ENCODE data around the gene TRPM5. TPM values are rescaled to one million over a fixed set of nuclear protein-coding genes. Genes with fewer than 3 reads are reported as not detected.

Gene TRPM5
- total RNA-seq, 1 experiment from 2014 or later: not detected

- H3K27me3 ChIP-seq (ENCODE audit: low read length): no peaks in the 10 kb centered on the region
- no peaks in the 10 kb centered on the region for H3K9me2 ChIP-seq (replicated peaks; ENCODE audit: insufficient read depth, low read length)
- no peak for DNase-seq
- H3K79me2 ChIP-seq (ENCODE audit: low read length): no peaks in the 10 kb centered on the region
- H4K20me1 ChIP-seq (ENCODE audit: insufficient read depth, low read depth, low read length): no peaks in the 10 kb centered on the region
- H3K9me3 ChIP-seq (ENCODE audit: low read length): no peaks in the 10 kb centered on the region
- H3K4me2 ChIP-seq (ENCODE audit: low read depth, low read length, poor library complexity, severe bottlenecking): no peak overlapping the region
- H3K36me3 ChIP-seq (ENCODE audit: insufficient read depth, low read length): no peaks in the 10 kb centered on the region
- H3K4me3 ChIP-seq (ENCODE audit: low read length): no peak overlapping the region
- no peak overlapping the region for H2AFZ ChIP-seq (ENCODE audit: low read length)
- peaks cover 6% of the 10 kb centered on the region for H3K4me1 ChIP-seq (ENCODE audit: low read length)
- no peak overlapping the region for H3K27ac ChIP-seq (ENCODE audit: low read length)
- H3K9ac ChIP-seq (ENCODE audit: low read length): no peak overlapping the region
These were observed 17.7 kb upstream of the TRPM5 start for GRCh38 chr11:2461956-2462542.

GRCh38 chr11:2461253-2461955, 17.1 kb upstream of the TRPM5 start:
- Histone ChIP-seq H3K9me2 (replicated peaks; ENCODE audit: insufficient read depth, low read length) (no peaks in the 10 kb centered on the region), H3K36me3 (ENCODE audit: insufficient read depth, low read length) (no peaks in the 10 kb centered on the region), H2AFZ (ENCODE audit: low read length) (no peak overlapping the region), H3K27ac (ENCODE audit: low read length) (no peak overlapping the region), H3K9me3 (ENCODE audit: low read length) (no peaks in the 10 kb centered on the region), H3K9ac (ENCODE audit: low read length) (no peak overlapping the region), H3K4me1 (ENCODE audit: low read length) (peaks cover 6% of the 10 kb centered on the region), H3K79me2 (ENCODE audit: low read length) (no peaks in the 10 kb centered on the region), H3K4me2 (ENCODE audit: low read depth, low read length, poor library complexity, severe bottlenecking) (no peak overlapping the region), H3K27me3 (ENCODE audit: low read length) (no peaks in the 10 kb centered on the region), H4K20me1 (ENCODE audit: insufficient read depth, low read depth, low read length) (no peaks in the 10 kb centered on the region), H3K4me3 (ENCODE audit: low read length) (no peak overlapping the region)
- no peak for DNase-seq

GRCh38 chr11:2460540-2461252, 16.4 kb upstream of the TRPM5 start:
- Histone ChIP-seq H3K79me2 (ENCODE audit: low read length) (no peaks in the 10 kb centered on the region), H3K4me1 (ENCODE audit: low read length) (peaks cover 6% of the 10 kb centered on the region)

GRCh38 chr11:2459796-2460531, 15.7 kb upstream of the TRPM5 start:
- no peaks in the 10 kb centered on the region for H3K9me2 ChIP-seq (replicated peaks; ENCODE audit: insufficient read depth, low read length)
- H3K4me1 ChIP-seq (ENCODE audit: low read length): peaks cover 6% of the 10 kb centered on the region
- H4K20me1 ChIP-seq (ENCODE audit: insufficient read depth, low read depth, low read length): no peaks in the 10 kb centered on the region
- H3K79me2 ChIP-seq (ENCODE audit: low read length): no peaks in the 10 kb centered on the region
- no peaks in the 10 kb centered on the region for H3K9me3 ChIP-seq (ENCODE audit: low read length)
- DNase-seq: no peak
- H3K36me3 ChIP-seq (ENCODE audit: insufficient read depth, low read length): no peaks in the 10 kb centered on the region
- no peak overlapping the region for H3K27ac ChIP-seq (ENCODE audit: low read length)
- H3K4me2 ChIP-seq (ENCODE audit: low read depth, low read length, poor library complexity, severe bottlenecking): no peak overlapping the region
- H3K27me3 ChIP-seq (ENCODE audit: low read length): no peaks in the 10 kb centered on the region
- H2AFZ ChIP-seq (ENCODE audit: low read length): no peak overlapping the region
- H3K4me3 ChIP-seq (ENCODE audit: low read length): no peak overlapping the region
- no peak overlapping the region for H3K9ac ChIP-seq (ENCODE audit: low read length)

More at GRCh38 chr11:2460540-2461252, 16.4 kb upstream of the TRPM5 start:
- no peaks in the 10 kb centered on the region for H3K36me3 ChIP-seq (ENCODE audit: insufficient read depth, low read length)
- H2AFZ ChIP-seq (ENCODE audit: low read length): no peak overlapping the region
- H3K4me2 ChIP-seq (ENCODE audit: low read depth, low read length, poor library complexity, severe bottlenecking): no peak overlapping the region
- H3K27ac ChIP-seq (ENCODE audit: low read length): no peak overlapping the region
- H3K9me3 ChIP-seq (ENCODE audit: low read length): no peaks in the 10 kb centered on the region
- DNase-seq: no peak
- no peaks in the 10 kb centered on the region for H3K9me2 ChIP-seq (replicated peaks; ENCODE audit: insufficient read depth, low read length)
- no peak overlapping the region for H3K4me3 ChIP-seq (ENCODE audit: low read length)
- no peaks in the 10 kb centered on the region for H3K27me3 ChIP-seq (ENCODE audit: low read length)
- H4K20me1 ChIP-seq (ENCODE audit: insufficient read depth, low read depth, low read length): no peaks in the 10 kb centered on the region
- H3K9ac ChIP-seq (ENCODE audit: low read length): no peak overlapping the region

- H3K4me2 ChIP-seq (ENCODE audit: low read depth, low read length, poor library complexity, severe bottlenecking): no peak overlapping the region
- no peak overlapping the region for H3K9ac ChIP-seq (ENCODE audit: low read length)
These were observed 14.9 kb upstream of the TRPM5 start for GRCh38 chr11:2459016-2459725.

GRCh38 chr11:2458321-2458720, 14.0 kb upstream of the TRPM5 start:
- H3K27me3 ChIP-seq (ENCODE audit: low read length): no peaks in the 10 kb centered on the region
- no peak overlapping the region for H3K4me3 ChIP-seq (ENCODE audit: low read length)
- peaks cover 6% of the 10 kb centered on the region for H3K4me1 ChIP-seq (ENCODE audit: low read length)
- no peak overlapping the region for H3K4me2 ChIP-seq (ENCODE audit: low read depth, low read length, poor library complexity, severe bottlenecking)
- no peak overlapping the region for H3K27ac ChIP-seq (ENCODE audit: low read length)
- no peaks in the 10 kb centered on the region for H4K20me1 ChIP-seq (ENCODE audit: insufficient read depth, low read depth, low read length)
- H2AFZ ChIP-seq (ENCODE audit: low read length): no peak overlapping the region
- no peaks in the 10 kb centered on the region for H3K36me3 ChIP-seq (ENCODE audit: insufficient read depth, low read length)
- no peaks in the 10 kb centered on the region for H3K9me2 ChIP-seq (replicated peaks; ENCODE audit: insufficient read depth, low read length)
- H3K79me2 ChIP-seq (ENCODE audit: low read length): no peaks in the 10 kb centered on the region
- no peak for DNase-seq
- no peak overlapping the region for H3K9ac ChIP-seq (ENCODE audit: low read length)
- H3K9me3 ChIP-seq (ENCODE audit: low read length): no peaks in the 10 kb centered on the region

More at GRCh38 chr11:2459016-2459725, 14.9 kb upstream of the TRPM5 start:
- Histone ChIP-seq H3K4me1 (ENCODE audit: low read length) (peaks cover 6% of the 10 kb centered on the region), H4K20me1 (ENCODE audit: insufficient read depth, low read depth, low read length) (no peaks in the 10 kb centered on the region), H3K27ac (ENCODE audit: low read length) (no peak overlapping the region), H2AFZ (ENCODE audit: low read length) (no peak overlapping the region), H3K4me3 (ENCODE audit: low read length) (no peak overlapping the region), H3K79me2 (ENCODE audit: low read length) (no peaks in the 10 kb centered on the region), H3K36me3 (ENCODE audit: insufficient read depth, low read length) (no peaks in the 10 kb centered on the region), H3K9me3 (ENCODE audit: low read length) (no peaks in the 10 kb centered on the region), H3K9me2 (replicated peaks; ENCODE audit: insufficient read depth, low read length) (no peaks in the 10 kb centered on the region), H3K27me3 (ENCODE audit: low read length) (no peaks in the 10 kb centered on the region)
- DNase-seq: no peak

- H3K9me2 ChIP-seq (replicated peaks; ENCODE audit: insufficient read depth, low read length): no peaks in the 10 kb centered on the region
- H4K20me1 ChIP-seq (ENCODE audit: insufficient read depth, low read depth, low read length): no peaks in the 10 kb centered on the region
- no peak for DNase-seq
These were observed 9.1 kb upstream of the TRPM5 start for GRCh38 chr11:2453436-2453835.

More at GRCh38 chr11:2453436-2453835, 9.1 kb upstream of the TRPM5 start:
- no peak overlapping the region for H3K4me3 ChIP-seq (ENCODE audit: low read length)
- no peak overlapping the region for H3K9ac ChIP-seq (ENCODE audit: low read length)
- H3K36me3 ChIP-seq (ENCODE audit: insufficient read depth, low read length): no peaks in the 10 kb centered on the region
- no peak overlapping the region for H2AFZ ChIP-seq (ENCODE audit: low read length)
- H3K27me3 ChIP-seq (ENCODE audit: low read length): no peaks in the 10 kb centered on the region
- no peak overlapping the region for H3K4me2 ChIP-seq (ENCODE audit: low read depth, low read length, poor library complexity, severe bottlenecking)
- H3K27ac ChIP-seq (ENCODE audit: low read length): no peak overlapping the region
- H3K79me2 ChIP-seq (ENCODE audit: low read length): no peaks in the 10 kb centered on the region
- H3K4me1 ChIP-seq (ENCODE audit: low read length): no peaks in the 10 kb centered on the region
- no peaks in the 10 kb centered on the region for H3K9me3 ChIP-seq (ENCODE audit: low read length)

All from Karpas-422 (cell line).